ENCODE measurements around the gene MBD5.

MBD5 gene

DNA sequence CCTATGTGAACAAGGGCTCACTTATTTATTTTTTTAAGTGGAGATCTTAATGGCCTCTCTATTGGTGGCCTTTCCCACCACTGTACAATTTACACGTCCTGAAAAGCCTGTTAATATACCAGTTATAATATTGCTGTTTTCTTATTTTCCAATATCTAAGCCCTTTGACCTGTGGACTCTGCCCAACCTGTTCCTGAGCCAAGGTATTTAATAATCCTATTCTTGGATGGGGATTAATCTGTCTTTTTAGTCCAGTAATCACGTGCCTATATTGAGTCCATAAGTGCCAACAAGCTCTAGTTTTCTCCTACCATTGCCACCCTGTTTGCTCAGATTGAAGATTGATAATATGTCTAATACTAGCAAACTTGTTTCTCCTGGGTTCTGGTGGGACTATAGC is 42.7 kb downstream of the MBD5 start:
- no peak for DNase-seq (ENCODE audit: low read depth in 2 of 2)
- TF ChIP-seq, protein P1, sequence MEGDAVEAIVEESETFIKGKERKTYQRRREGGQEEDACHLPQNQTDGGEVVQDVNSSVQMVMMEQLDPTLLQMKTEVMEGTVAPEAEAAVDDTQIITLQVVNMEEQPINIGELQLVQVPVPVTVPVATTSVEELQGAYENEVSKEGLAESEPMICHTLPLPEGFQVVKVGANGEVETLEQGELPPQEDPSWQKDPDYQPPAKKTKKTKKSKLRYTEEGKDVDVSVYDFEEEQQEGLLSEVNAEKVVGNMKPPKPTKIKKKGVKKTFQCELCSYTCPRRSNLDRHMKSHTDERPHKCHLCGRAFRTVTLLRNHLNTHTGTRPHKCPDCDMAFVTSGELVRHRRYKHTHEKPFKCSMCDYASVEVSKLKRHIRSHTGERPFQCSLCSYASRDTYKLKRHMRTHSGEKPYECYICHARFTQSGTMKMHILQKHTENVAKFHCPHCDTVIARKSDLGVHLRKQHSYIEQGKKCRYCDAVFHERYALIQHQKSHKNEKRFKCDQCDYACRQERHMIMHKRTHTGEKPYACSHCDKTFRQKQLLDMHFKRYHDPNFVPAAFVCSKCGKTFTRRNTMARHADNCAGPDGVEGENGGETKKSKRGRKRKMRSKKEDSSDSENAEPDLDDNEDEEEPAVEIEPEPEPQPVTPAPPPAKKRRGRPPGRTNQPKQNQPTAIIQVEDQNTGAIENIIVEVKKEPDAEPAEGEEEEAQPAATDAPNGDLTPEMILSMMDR (IDR thresholded peaks at IDR 0.05; ENCODE audit: low read depth, low read length), result no peak

DNA sequence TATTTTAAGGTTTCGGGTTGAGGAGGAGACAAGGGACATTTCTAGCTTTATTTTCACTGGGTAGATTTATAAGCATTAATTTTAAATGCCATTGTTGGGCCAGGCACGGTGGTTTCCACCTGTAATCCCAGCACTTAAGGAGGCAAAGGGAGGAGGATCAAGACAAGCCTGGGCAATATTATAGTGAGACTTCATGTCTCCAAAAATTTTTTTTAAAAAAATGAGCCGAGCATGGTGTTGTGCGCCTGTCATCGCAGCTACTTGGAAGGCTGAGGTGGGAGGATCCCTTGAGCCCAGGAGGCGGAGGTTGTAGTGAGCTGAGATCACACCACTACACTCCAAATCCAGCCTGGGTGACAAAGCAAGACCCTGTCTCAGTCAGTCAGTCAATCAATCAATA is 45.0 kb downstream of the MBD5 start:
- DNase-seq (ENCODE audit: low read depth in 2 of 2), result no peak
- TF ChIP-seq, protein P1 (IDR thresholded peaks at IDR 0.05; ENCODE audit: low read depth, low read length), result no peak
- H3K4me3 ChIP-seq (replicated peaks in 1 of 2; ENCODE audit: low read depth in 2 of 2, low read length in 2 of 2), result no peak overlapping the region

More for the DNA sequence above, 42.7 kb downstream of the MBD5 start:
- no peak overlapping the region for H3K4me3 ChIP-seq (replicated peaks in 1 of 2; ENCODE audit: low read depth in 2 of 2, low read length in 2 of 2)

DNA sequence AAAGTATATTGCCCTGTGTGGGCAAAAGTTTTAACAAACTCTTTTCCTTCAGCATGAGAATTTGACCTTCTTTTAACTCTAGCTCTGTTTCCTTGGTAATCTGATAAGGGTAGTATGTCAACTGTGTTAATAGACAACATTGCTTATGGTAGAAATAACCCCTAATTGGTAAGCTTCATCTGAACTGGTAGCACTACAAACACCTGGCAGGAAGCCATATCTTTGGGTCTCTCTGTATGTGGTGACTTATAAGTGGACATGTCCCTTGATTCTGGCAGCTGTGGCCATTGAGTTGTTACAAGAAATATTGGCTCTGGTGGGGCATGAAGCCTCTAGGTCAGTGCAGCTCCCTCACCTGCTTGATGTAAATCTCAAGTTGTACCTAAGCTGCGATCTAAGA is 46.9 kb downstream of the MBD5 start:
- TF ChIP-seq, protein P1 (IDR thresholded peaks at IDR 0.05; ENCODE audit: low read depth, low read length), result no peak
- DNase-seq (ENCODE audit: low read depth in 2 of 2), result peak in 1 of 2 donors; percentile 3
- no peak overlapping the region for H3K4me3 ChIP-seq (replicated peaks in 1 of 2; ENCODE audit: low read depth in 2 of 2, low read length in 2 of 2)

DNA sequence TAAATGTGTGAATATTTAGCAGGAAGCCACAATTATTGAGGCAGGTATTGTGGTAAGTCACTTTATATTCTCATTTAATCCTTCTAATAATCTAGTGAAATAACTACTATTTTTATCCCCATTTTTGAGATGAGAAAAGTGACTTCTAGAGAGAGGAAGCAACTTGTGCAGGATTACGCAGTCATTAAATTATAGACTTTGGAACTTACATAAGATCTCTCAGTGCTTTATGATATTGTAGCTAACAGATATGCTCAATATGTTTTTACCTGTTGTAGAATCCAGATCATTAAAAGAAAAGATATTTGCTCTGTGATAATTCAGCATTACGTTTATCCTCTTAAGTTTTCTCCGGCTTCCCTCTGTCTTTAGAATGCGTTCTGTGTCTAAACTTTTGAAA is 50.5 kb downstream of the MBD5 start:
- no peak for DNase-seq (ENCODE audit: low read depth in 2 of 2)
- H3K4me3 ChIP-seq (replicated peaks in 1 of 2; ENCODE audit: low read depth in 2 of 2, low read length in 2 of 2), result no peak overlapping the region
- TF ChIP-seq, protein P1 (IDR thresholded peaks at IDR 0.05; ENCODE audit: low read depth, low read length), result no peak

DNA sequence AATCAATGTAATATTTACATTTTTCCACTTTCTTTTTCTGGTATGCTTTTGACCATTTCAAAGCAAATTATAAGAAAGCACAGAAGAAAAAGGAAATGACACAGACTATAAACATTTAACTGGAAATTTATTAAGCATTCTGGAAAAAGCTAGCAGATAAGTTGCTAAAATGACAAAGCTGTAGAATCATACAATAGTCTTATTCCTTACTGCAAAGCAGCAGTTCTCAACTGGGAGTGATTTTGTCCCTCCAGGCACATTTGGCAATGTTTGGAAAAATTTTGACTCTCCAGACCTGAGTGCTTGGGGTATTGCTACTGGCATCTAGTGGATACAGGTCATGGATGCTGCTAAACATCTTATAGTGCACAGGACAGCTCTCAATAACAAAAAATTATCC is 75.1 kb downstream of the MBD5 start:
- TF ChIP-seq, protein P1 (IDR thresholded peaks at IDR 0.05; ENCODE audit: low read depth, low read length), result no peak
- peak; percentile 4 to 22 for DNase-seq (ENCODE audit: low read depth in 2 of 2)
- H3K4me3 ChIP-seq (replicated peaks in 1 of 2; ENCODE audit: low read depth in 2 of 2, low read length in 2 of 2), result no peak overlapping the region

DNA sequence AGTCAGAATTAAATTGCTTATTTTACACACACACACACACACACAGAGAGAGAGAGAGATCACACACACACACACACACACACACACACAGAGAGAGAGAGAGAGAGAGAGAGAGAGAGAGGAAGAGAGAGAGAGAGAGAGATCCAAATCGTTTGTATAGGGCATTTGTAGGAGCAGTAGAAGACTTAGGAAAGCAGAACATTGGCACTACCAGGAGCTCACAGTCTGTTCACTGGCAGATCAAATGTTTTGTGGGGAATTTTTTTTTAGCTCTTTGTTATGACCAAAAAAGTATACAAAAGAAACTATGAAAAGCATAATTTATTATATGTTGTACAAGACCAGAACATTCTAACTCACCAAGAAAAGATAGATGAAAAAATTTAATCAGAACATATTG is 81.8 kb downstream of the MBD5 start:
- H3K4me3 ChIP-seq (replicated peaks in 1 of 2; ENCODE audit: low read depth in 2 of 2, low read length in 2 of 2), result no peak overlapping the region
- DNase-seq (ENCODE audit: low read depth in 2 of 2), result no peak
- TF ChIP-seq, protein P1 (IDR thresholded peaks at IDR 0.05; ENCODE audit: low read depth, low read length), result no peak

DNA sequence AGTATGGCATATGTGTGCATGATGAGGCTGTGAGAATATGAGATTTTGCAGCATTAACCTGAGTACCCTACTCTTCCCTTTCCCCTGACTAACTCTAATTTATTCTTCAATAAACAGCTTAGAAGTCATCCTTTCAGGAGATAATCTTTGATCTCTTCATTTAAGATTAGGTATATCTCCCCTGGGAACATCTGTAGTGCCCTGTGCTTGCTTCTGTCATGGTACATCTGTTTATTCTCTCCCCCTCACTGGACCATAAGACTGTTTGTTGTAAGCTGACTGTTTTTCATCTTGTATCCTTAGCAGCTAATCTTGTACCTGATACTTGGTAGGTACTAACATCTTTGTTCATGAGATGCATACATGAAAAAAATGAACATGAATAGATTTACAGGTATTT is 83.1 kb downstream of the MBD5 start:
- TF ChIP-seq, protein P1 (IDR thresholded peaks at IDR 0.05; ENCODE audit: low read depth, low read length), result no peak
- no peak overlapping the region for H3K4me3 ChIP-seq (replicated peaks in 1 of 2; ENCODE audit: low read depth in 2 of 2, low read length in 2 of 2)
- DNase-seq (ENCODE audit: low read depth in 2 of 2), result no peak

Measured in cardiac fibroblast (primary cell).